Epithelial cell of prostate (primary cell): ENCODE data around the gene STK38.

Experiments used
- DNase-seq: peaks from one replicate; pipeline ENCODE4 v3.0.0-alpha.2; 2011; ENCODE audit warnings: low read depth, low spot score
- H3K27ac ChIP-seq: fragments of 450-650 bp; 2 replicates; pipeline ENCODE4 v1.5.1; 2017; ENCODE audit warnings: mild to moderate bottlenecking

Gene STK38

DNA sequence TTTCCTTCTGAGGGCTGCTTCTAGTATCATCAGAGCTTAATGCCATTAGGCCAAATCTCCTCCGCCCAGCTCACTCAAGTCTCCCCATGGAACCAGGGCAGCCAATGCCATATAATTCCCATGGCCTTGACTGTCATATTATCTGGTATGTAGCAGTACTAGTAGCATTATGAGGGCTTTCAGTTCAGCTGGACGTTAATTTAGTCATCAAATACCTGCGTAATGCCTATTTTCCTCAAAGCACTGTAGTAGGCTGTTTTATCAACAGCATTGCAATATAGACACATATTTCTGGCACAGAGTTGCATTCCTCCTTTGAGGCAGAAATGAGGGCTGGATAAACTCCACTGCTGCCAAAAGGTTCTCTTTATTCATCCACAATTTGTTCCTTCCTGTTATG is 102.8 kb downstream of the STK38 start:
- H3K27ac ChIP-seq, result peak overlapping the region; percentile 85
- DNase-seq, result no peak
